ENCODE data around the gene RPL27A. TPM values are rescaled to one million over a fixed set of nuclear protein-coding genes. Genes with fewer than 3 reads are reported as not detected.

The RPL27A gene
- total RNA-seq, 2 donors from 2014 or later = 598 to 620 TPM

DNA sequence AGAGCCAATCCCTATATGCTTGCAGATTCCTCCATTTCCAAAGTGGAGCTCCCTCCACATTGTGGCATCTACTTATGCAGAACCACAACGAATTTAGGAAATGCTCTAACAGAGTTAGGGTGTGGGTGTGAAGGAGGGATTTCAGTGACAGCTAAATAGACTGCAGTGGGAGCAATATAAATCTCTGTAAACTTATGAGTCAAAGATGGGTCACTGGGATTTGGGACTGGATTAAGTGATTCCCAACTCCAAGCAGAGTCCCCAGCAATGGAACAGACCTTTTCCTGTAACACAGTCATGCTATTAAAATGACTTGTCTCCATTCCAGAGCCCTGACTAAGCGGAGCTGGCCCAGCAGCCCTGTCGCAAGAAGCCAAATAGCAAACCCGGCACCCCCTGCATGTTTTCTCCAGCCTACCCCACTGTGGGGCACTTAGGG is 36.6 kb downstream of the RPL27A start:
- peak; percentile 83 for DNase-seq (ENCODE audit: low spot score)
- peaks cover 21% of the 10 kb centered on the region for H3K36me3 ChIP-seq
- no peaks in the 10 kb centered on the region for H3K27me3 ChIP-seq
- H3K4me1 ChIP-seq = peaks cover 0 to 97% of the 10 kb centered on the region in 2 donors
- peak overlapping the region; percentile 83 to 94 for H3K27ac ChIP-seq
- no peak overlapping the region for H3K4me3 ChIP-seq
- TF ChIP-seq, protein P1, sequence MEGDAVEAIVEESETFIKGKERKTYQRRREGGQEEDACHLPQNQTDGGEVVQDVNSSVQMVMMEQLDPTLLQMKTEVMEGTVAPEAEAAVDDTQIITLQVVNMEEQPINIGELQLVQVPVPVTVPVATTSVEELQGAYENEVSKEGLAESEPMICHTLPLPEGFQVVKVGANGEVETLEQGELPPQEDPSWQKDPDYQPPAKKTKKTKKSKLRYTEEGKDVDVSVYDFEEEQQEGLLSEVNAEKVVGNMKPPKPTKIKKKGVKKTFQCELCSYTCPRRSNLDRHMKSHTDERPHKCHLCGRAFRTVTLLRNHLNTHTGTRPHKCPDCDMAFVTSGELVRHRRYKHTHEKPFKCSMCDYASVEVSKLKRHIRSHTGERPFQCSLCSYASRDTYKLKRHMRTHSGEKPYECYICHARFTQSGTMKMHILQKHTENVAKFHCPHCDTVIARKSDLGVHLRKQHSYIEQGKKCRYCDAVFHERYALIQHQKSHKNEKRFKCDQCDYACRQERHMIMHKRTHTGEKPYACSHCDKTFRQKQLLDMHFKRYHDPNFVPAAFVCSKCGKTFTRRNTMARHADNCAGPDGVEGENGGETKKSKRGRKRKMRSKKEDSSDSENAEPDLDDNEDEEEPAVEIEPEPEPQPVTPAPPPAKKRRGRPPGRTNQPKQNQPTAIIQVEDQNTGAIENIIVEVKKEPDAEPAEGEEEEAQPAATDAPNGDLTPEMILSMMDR (IDR thresholded peaks at IDR 0.05) = no peak
- H3K9me3 ChIP-seq = no peaks in the 10 kb centered on the region

DNA sequence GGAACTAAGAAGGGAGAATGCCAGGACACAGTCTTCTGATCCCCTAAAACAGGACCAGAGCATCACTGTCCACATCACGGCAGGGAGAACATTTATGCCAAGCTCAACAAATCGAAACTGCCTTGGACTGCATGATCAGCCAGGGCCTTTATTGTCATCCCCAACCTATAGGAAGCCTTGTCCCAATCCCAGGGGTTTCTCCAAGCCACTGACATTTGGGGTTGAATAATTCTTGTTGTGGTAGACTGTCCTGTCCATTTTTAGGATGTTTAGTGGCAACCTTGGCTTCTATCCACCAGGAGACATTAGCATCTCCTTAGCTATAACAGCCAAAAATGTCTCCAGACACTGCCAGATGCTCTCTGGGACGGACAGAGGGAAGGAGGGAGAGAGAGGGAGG is 37.1 kb downstream of the RPL27A start:
- no peak for DNase-seq (ENCODE audit: low spot score)
- Histone ChIP-seq H3K27me3 (no peaks in the 10 kb centered on the region), H3K4me1 (peaks cover 0 to 92% of the 10 kb centered on the region in 2 donors), H3K9me3 (no peaks in the 10 kb centered on the region), H3K4me3 (no peak overlapping the region), H3K36me3 (peaks cover 21% of the 10 kb centered on the region), H3K27ac (peak overlapping the region; percentile 83 to 94)
- TF ChIP-seq, protein P1 (IDR thresholded peaks at IDR 0.05) = no peak

DNA sequence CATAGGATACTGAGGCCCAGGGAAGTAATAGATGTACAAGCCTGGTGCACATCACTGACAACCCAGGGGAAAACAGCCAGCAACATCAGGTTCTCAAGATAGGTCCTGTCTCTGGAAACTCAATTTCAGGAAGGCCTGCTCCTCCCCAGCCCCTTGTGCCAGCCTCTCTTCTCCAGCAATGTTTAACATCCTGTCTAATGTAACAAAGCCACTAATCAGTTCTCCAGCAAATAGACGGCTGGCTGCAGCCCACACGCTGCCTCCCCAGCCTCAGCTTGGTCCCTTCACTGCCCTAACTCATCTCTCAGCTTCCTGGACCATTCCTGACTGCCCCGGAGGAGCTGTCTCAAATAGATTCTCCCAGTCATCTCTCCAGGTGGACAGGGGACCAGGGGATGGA is 37.8 kb downstream of the RPL27A start:
- no peak overlapping the region for H3K4me3 ChIP-seq
- peaks cover 23% of the 10 kb centered on the region for H3K36me3 ChIP-seq
- peak overlapping the region; percentile 83 to 94 for H3K27ac ChIP-seq
- no peak for DNase-seq (ENCODE audit: low spot score)
- no peaks in the 10 kb centered on the region for H3K9me3 ChIP-seq
- H3K4me1 ChIP-seq = peaks cover 0 to 86% of the 10 kb centered on the region in 2 donors
- H3K27me3 ChIP-seq = no peaks in the 10 kb centered on the region
- TF ChIP-seq, protein P1 (IDR thresholded peaks at IDR 0.05) = no peak

DNA sequence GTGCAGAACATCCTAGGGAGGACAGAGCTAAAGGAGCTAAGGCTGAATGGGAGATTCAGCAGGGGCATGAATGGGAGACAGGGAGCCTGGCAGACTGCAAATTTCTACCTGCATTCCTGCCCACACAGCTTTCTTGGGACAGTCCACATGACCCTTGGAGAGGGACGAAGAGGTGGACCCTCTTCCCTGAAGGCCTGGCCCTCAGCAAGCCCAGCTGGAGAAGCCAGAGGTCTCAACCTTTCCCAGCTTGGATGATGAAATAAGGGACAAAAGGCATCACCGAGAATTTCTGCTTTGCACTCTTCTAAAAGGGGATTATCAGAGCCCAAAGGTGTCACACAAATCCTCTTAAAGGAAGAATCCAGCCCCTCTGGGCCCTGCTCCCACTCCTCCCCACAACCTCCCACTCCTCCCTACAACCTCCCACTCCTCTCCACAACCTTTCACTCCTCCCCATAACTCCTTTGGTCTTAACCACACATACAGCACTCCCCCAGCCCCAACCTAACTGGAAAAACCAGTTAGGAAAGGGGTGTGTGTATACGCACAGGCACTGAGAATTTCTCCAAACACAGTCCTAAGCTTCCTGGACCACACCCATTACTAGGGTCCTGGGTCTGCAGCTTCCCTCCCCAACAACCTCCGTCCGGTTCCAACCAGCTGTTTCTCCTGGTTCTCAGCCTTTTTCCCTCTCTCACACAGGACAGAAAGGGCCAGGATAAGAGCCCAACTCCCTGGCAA is 38.4 kb downstream of the RPL27A start:
- no peaks in the 10 kb centered on the region for H3K9me3 ChIP-seq
- no peaks in the 10 kb centered on the region for H3K27me3 ChIP-seq
- no peak for DNase-seq (ENCODE audit: low spot score)
- H3K4me1 ChIP-seq = peaks cover 0 to 79% of the 10 kb centered on the region in 2 donors
- peaks cover 24% of the 10 kb centered on the region for H3K36me3 ChIP-seq
- peak overlapping the region; percentile 83 to 94 for H3K27ac ChIP-seq
- TF ChIP-seq, protein P1 (IDR thresholded peaks at IDR 0.05) = no peak
- H3K4me3 ChIP-seq = no peak overlapping the region

DNA sequence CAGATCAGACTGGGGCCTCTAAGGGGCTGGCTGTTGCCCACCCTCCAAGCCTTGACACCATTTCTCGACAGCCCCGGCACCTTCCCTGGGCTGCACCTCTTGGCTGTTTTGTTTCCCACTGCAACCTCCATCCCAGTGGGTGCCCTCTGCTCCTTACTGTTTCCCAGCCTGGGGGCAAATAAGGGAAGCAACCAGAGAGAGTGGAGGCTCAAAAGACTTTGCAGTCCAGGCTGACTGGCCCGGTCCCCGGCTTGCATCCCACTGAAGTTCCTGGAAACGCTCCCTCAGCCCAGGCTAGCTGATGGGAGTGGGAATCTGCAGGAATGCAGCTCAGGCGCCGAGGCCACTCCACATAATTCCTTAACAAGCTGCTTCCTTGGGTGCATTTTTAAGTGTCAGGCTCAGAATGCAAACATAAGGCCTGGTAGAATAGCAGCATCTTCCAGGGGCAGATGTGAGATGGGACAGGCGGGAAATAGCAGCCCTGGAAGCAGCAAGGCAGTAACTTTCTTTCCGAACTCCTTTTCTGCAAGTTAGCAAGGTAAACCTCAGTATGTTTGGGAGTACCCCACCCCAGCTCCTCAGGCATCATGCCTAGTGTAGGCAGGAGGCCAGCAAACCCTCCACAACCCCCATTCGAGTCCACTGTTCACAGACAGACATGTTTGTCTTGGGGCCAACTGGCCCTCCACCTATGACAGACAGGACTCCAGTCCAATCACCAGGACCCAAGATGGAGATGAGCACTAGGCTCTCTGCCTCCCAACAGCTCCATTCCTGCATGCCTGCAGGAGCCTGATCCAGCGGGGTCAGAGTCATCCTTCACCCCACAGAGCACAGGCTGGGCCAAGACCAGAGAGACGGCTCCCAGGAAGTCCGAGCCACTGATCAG is 39.3 kb downstream of the RPL27A start:
- DNase-seq (ENCODE audit: low spot score) = no peak
- H3K9me3 ChIP-seq = no peaks in the 10 kb centered on the region
- H3K27me3 ChIP-seq = no peaks in the 10 kb centered on the region
- peaks cover 0 to 76% of the 10 kb centered on the region in 2 donors for H3K4me1 ChIP-seq
- no peak overlapping the region for H3K4me3 ChIP-seq
- H3K27ac ChIP-seq = peak overlapping the region; percentile 83 to 94
- peaks cover 27% of the 10 kb centered on the region for H3K36me3 ChIP-seq
- TF ChIP-seq, protein P1 (IDR thresholded peaks at IDR 0.05) = no peak

All from right atrium auricular region (tissue), 2 donors.